Activated CD8-positive, alpha-beta memory T cell treated with anti-CD3 and anti-CD28 coated beads for 1 hour (primary cell): ENCODE data around the gene CWC25.

Source experiments
- DNase-seq, 2 donors: peaks; one replicate each; pipeline ENCODE4 v3.0.0-alpha.2; 2020; ENCODE audit warnings: low read depth in 1 of 2; ENCODE audit errors: extremely low read depth in 1 of 2

The CWC25 gene

DNA sequence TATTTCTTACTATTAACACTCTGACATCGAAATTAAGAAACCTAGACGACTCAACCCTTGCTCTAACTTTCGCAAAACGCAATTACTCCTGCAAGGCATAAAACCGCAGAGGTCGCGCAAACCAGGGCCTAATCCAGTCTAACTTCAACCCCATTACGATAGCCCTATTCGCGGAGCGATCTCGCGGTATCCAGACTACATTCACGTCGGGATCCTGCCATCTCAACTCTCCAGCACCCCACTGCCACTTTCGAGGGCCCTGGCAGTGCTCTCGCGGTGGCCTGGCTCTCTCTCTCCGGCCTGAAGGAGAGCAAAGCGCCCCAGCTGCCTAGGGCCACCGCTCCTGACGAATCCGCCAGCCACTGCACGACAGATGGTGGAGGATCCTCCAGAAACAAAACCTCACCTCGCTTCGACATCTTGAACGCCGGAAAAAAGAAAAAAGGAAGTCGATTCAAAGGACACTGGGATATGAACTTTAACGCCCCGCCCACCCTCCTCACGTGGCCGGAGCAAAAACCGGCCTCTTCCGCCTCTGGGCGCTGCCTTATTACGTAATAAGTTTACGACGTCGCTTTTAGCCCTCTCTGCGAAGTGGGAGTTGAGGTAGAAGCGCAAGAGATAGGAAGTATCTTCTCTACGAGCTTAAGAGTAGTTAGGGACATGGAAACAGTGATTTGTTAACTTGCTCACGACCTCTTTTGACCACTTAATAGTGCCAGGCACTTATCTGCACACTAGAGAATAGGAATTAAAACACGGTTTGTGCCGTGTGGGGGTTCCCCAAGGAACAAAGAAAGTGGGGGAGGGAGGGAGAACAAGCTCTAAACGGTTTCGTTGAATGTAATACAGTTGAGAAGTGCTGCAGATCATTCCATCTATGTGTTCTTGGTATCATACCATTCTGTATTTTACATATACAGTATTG is 28.4 kb upstream of the CWC25 start, which contains the start of gene RPL23:
RPL23 (minus strand) TSS at position 430 of the 928 bp plus-strand sequence; CDS start at position 419, 11 bp downstream.
- peak; percentile 75 to 85 for DNase-seq

DNA sequence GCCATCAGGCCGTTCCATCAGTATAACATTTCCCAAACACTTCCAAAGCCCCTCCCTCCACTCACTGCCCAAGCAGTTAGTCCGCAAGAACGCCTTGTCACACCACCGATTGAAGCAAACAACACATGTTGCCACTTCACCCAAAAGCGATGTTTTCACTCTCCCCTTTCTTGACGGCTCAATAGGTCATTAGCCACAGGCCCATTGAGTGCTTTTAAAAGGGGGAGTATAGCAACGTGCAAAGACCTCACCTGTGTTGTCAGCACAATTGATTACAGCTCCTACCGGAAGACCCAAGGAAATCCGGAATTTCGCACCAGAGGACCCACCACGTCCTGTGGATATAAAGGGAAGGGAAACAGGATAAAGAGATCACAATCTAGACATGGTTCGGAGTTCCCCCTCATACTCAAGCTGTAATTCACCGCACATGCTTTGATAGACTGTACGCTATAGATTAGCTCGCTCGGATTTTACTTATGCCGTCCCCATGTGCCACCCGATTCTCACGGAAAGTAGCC is 27.7 kb upstream of the CWC25 start:
- DNase-seq = no peak

DNA sequence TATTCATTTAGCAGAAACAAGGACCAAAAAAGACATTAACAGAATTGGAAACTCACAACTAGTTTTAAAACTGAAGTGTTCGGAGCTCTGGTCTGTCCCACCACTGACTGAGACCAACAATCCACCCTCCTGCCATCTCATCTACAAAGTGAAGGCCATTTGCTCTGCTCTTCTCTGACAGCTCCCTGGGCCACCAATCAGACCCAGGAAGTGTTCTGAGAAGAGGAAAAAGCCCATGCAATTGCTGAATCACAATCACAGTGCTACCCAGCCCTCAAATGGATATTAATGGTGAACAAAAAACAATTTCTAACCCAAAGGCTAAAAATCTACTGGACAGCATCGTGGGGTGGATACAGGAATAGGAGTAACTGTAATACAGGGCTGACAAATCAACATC is 26.3 kb upstream of the CWC25 start:
- DNase-seq = no peak

- no peak for DNase-seq
These were observed 25.3 kb upstream of the CWC25 start for GRCh38 chr17:38850374-38850773.

DNA sequence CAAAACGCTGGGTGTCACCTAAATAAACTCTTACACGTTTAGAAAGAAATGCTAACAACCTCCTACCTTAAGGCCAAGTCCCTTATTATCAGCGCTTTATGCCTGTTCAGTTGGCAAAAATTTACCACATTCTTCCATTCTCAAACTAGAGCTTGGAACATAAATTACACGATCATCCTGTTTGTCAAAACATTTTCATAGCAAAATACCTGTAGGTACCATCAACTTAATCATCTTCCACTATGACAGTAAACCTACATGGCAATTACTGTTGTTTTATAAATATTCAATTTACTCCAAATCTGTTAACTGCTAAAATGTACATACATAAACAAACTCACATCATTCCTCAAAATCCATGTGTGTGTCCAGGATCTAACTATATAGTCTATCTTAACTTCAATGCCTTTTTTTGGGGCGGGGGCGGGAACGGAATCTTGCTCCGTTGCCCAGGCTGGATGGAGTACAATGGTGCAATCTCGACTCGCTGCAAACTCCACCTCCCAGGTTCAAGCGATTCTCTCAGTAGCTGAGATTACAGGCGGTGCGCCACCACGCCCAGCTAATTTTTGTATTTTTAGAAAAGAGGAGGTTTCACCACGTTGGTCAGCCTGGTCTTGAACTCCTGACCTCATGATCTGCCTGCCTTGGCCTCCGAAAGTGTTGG is 24.0 kb upstream of the CWC25 start:
- DNase-seq = no peak

DNA sequence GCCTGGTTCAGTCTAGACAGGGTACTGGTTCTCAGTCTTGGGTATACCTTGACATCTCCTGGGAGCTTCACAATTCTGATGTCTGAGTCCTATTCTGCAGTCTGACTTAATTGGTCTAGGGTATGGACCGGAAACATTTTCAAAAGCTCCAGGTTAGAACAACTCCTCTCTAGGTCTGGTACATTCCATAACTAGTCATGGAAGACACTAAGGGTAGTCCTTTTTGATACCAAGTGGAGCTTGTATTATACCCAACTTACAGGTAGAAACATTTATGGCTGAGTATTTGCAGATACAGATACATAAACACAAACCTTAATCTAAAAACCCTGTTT is 23.4 kb upstream of the CWC25 start:
- DNase-seq = no peak

- no peak for DNase-seq
These were observed 19.2 kb upstream of the CWC25 start for GRCh38 chr17:38844261-38844757.

DNA sequence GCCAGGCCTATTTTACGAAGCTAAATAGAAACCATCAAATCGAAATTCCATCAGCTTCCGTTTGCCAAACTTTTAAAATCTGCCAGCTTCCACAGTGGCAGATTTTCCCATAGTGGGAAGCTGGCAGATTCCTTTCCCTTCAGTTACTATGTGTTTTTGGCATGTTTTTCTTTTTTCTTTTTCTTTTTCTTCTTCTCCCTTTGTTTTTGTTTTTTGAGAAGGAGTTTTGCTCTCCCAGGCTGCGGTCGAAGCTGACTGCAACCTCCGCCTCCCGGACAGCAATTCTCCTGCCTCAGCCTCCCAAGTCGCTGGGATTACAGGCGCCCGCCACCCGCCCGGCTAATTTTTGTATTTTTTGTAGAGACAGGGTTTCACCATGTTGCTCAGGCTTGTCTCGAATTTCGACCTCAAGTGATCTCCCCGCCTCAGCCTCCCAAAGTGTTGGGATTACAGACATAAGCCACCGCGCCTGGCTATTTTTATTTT is 684 bp upstream of the CWC25 start:
- DNase-seq = no peak

- no peak for DNase-seq
These were observed 9.4 kb downstream of the CWC25 start for GRCh38 chr17:38815576-38816193.

DNA sequence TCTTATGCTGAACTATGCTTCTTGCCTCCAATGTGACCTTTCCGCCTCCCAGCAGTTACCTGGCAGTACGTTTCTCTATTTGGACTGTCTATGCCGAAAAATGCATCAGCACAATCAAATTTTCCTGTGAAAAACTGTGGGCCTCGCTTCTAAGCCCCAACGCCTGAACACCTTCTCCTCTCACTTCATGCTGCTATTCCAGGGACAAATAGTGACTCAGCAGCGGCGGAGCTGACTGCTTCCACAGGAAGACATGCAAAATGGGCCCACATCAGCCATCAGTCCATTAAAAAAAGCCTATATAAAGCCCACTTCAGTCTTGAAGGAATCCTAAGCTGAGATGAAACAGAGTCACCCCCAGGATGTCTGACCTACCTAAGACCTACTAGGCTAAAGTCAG is 15.3 kb downstream of the CWC25 start:
- no peak for DNase-seq

- DNase-seq = no peak
These were observed 24.8 kb downstream of the CWC25 start for GRCh38 chr17:38800237-38800760.

DNA sequence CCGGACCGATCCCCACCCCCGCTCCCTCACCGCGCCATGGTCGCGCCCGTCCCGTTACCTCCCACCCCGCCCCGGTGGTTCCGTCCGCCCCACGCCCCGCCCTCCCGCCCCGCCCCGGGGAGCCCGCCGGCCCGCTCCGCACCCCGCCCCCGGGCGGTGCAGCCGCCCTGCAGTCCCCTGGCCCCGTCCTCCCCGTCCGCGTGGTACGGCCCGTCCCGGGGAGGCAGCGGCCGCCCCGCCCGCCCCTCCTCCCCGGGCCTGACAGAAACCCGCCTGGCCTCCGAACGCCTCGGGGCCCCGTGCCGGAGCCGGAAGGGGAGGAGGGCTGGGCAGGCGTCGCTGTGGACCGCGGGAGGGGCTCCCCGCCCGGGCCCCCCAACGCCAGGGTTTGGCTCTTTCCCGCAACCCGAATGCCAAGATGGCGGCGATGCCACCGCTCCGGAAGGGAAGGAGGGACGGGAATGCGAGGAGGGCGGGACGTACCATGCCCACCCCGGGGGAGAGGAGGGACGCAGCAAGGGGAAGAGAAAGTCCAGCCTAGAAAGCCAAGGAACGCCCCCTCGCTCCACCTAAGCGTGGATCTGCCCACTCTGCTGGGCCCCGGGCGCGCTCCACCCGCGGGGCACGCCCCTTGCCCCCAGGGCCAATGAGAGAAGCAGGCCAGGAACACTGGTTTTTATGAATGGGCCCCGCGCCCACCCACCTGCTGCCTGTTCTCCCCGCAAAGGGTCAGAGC is 25.5 kb downstream of the CWC25 start, which contains the start of gene PIP4K2B:
PIP4K2B (minus strand) TSS at position 56 of the 736 bp plus-strand sequence. CDS start 132 bp downstream, outside the sequence.
- DNase-seq = peak; percentile 62 to 71

GRCh38 chr17:38798614-38799500 is 26.3 kb downstream of the CWC25 start:
- peak; percentile 10 to 29 for DNase-seq

- no peak for DNase-seq
These were observed 27.3 kb downstream of the CWC25 start for GRCh38 chr17:38797828-38798227.

- no peak for DNase-seq
These were observed 28.0 kb downstream of the CWC25 start for GRCh38 chr17:38797158-38797490.

DNA sequence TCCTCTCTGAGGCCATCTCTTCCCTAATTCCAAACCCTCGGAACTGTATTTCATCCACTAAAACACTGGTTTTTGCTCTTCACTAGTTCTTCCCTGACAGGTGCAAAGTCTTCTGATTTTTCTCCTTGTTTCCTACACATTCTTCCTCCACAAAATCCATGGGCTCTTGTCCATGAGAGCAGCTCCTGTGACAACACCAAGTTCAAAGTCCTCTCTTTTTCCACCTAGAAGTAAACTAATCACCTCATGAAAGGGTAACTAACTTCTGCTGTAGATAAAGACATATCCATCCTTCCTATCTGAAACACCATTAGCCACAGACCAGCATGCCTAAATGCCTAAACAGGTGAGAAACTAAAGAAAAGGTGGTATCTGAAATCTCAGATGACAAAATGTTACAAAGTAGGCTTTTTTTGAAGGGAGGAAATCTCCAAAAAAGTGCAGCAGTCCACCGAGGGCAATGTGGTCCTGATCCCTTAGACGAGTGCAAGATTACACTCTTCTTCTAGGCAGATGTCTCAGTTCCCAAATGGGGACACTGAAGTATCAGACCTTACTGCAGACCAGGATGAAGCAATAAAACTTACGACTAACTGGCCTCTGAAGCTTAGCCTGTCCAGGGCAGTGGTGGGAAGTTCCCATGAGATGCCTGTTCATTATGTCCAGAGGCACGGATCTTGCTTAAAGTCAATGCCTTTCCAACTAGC is 28.5 kb downstream of the CWC25 start:
- DNase-seq = no peak

GRCh38 chr17:38794221-38794620 is 30.9 kb downstream of the CWC25 start:
- DNase-seq = no peak

DNA sequence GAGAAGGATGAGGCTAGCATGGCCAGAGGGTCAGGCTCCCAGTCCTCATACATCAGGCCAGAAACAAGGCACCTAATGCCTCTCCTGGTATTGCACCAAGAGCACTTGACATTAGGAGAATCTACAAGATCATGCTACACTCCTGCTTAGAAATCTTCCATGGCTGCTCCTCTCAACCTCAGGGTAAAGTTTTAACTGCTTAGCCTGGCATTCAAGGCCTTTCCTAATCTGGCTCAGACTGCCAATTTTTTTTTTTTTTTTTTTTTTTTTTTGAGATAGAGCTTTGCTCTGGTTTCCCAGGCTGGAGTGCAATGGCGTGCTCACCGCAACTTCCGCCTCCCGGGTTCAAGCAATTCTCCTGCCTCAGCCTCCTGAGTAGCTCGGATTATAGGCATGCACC is 34.0 kb downstream of the CWC25 start:
- no peak for DNase-seq
